Activated T-cell treated with anti-CD3 and anti-CD28 coated beads, Interleukin-2, amount 50 U/mL, for 1 hour (primary cell): ENCODE data around the gene AOC1.
A peak's percentile ranks its signal among the peaks of the same experiment; 100 is the strongest.

Source experiments
- DNase-seq: peaks from one replicate; pipeline ENCODE4 v3.0.0-alpha.2; 2020

The AOC1 gene

DNA sequence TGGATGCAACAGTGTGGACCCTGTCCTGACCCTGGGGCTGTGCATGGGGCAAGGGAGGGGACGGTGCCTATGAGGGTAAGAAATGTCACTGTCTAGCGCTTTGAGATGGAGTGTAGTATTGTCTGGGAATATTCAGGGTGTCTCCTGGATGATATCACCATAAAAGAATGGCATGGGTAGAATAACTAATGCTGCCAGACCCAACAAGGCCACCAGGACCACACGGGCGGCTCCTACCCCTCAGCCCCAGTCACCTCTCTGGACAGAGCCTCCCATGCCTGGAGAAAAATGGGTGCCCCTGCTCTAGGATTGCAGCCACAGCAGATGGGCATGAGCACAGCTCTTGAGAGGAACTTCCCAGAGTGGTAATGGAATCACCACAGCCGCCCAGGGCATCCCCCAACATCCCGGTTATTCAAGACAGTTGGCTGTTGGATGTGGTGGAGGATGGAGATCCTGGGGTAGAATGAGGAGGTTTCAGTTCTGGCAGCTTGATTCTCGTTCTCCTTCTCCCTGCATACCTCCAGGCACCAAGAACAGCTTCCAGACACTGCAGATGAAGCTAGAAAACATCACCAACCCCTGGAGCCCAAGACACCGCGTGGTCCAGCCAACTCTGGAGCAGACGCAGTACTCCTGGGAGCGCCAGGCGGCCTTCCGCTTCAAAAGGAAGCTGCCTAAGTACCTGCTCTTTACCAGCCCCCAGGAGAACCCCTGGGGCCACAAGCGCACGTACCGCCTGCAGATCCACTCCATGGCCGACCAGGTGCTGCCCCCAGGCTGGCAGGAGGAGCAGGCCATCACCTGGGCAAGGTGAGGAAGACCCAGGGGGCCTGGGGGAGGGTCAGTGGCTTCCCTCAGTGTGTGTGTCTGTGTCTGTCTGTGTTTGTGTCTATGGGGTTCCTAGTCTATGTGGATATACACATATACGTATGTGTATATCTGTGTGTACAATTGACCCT lies 6.2 kb downstream of the AOC1 start:
- no peak for DNase-seq

DNA sequence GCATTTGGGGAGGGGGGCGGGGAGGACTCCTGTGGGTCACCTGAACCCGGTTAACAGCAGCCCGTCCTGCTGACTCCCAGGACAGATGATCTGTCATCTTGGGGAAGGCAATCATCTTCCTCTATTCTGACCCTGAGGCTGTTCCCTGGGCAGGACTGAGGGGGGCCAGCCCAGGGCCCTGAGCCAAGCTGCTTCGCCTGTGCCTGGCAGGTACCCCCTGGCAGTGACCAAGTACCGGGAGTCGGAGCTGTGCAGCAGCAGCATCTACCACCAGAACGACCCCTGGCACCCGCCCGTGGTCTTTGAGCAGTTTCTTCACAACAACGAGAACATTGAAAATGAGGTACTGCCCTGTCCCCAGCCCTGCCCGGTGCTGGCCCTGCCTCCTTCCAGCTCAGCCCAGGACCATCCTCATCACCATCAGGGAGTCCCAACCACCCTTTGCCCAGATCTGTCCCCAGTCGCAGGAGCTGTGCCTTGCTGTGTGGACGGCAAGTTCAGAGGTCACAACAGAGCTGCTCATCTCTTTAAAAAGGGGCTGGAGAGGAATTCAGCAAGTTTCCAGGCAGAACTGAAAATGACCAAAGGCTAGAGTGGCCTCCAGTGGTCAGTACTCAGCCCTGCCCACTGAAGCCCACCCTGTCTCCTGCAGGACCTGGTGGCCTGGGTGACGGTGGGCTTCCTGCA lies 8.1 kb downstream of the AOC1 start:
- DNase-seq: no peak

DNA sequence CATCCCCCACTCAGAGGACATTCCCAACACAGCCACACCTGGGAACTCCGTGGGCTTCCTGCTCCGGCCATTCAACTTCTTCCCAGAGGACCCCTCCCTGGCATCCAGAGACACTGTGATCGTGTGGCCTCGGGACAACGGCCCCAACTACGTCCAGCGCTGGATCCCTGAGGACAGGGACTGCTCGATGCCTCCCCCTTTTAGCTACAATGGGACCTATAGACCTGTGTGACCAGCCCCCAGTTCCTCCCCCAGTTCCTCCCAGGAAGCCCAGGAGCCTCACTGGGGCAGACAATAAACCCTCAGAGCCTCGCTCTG lies 8.6 kb downstream of the AOC1 start:
- DNase-seq: no peak

DNA sequence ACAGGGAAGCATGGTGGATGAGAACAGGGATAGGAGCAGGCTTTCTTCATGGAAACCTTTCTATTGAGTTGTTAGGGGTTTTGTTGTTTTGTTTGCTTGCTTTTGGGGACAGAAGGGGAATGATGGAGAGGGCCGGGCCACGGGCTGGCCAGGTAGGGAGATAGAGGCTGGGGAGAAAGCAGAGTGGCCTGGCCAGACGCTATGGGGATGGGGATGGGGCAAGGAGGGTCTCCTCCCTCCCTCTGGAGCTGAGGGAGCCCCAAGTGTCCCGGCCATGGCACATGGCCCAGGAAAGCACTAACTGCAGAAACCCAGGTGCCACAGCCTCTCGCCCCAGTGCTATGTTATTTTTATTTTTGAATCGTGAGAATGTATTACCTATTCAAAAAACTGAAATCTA lies 10.0 kb downstream of the AOC1 start:
- no peak for DNase-seq

DNA sequence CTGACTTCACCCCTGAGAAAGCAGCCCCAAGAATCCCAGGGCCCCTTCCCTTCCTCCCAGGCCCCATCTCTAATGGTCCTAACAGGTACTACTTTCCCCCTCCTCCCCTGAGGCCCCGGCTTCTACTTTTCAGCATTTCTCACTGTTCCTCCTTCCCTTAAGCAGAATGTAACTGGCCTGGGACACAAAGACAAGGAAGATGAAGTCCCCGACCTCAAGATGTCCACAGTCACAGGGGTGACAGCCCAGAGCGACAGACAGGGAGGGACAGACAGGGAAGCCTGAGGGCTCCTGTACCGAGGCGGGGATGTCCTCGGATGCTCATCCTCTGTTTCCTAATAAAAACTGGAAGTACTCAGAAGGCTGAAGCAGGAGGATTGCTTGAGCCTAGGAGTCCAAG lies 11.6 kb downstream of the AOC1 start:
- DNase-seq: no peak

DNA sequence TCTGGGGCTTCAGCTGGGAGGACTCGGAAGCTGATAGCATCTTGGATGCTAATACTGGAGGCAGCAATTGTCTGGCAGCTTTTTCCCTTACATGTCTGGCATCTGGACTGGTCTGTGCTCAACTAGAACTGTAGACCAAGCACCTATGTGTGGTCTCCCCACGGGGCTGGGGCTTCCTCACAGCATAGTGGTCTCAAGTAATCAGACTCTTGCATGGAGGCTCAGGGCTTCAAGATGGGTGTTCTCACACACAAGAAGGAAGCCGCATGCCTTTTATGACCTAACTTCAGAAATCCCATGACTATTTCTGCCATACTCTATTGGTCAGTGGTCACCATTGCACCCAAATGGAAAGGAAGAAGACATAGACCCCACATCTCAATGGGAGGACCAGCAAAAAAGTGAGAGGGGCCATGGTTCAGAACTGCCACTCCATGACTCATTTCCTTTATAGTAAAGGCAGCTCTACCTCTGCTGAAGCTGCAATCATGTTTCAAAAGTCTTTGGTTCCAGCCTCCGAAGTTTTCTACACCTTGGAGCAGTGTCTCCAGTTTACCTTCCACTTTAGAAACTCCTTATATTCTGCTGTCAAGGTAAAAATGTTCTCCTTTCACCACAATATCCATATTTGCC lies 14.7 kb downstream of the AOC1 start:
- DNase-seq: no peak

DNA sequence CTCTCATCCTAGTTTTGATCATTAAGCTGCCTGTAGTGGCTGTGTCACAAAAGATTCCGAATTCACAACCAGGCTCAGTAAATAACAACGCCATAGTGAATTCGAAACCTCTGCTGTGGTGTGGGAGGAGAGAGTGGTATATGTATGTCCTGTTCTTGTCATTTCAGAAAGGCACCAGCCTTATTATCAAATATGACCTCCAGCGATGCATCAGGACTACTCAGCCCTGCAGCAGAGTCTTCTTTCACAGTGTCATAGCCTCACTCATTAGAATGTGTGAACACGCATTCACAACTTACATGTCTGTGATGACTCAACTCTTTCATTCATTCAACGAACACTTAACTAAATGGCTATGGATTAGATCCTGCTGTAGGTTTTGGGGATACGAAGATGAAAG lies 15.3 kb downstream of the AOC1 start:
- no peak for DNase-seq

DNA sequence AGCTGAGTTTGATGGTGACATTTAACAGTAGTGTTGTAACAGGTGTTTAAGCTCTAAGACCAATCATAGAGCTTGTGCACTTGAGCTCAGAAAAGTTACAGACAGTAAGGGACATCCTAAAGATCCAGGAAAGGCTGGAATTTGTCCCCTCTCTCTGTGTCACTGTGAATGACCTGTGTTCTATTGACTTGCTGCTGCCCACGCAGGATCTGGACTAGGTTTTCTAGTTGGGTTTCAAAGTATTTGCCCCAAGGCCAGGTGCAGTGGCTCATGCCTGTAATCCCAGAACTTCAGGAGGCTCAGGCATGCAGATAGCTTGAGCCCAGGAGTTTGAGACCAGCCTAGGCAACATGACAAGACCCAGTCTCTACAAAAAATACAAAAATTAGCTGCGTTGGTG lies 17.1 kb downstream of the AOC1 start:
- DNase-seq: no peak

DNA sequence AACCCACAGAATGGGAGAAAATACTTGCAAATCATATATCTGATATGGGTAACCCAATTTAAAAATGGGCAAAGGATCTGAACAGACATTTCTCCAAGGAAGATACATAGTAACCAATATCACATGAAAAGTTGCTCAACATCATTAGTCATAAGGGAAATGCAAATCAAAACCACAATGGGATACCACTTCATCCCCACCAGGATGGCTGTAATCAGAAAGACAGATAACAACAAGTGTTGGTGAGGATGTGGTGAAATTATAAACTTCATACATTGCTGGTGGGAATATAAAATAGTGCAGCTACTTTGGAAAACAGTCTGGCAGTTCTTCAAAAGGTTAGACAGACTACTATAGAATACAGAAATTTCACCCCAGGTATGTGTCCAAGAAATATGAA lies 19.3 kb downstream of the AOC1 start:
- no peak for DNase-seq

DNA sequence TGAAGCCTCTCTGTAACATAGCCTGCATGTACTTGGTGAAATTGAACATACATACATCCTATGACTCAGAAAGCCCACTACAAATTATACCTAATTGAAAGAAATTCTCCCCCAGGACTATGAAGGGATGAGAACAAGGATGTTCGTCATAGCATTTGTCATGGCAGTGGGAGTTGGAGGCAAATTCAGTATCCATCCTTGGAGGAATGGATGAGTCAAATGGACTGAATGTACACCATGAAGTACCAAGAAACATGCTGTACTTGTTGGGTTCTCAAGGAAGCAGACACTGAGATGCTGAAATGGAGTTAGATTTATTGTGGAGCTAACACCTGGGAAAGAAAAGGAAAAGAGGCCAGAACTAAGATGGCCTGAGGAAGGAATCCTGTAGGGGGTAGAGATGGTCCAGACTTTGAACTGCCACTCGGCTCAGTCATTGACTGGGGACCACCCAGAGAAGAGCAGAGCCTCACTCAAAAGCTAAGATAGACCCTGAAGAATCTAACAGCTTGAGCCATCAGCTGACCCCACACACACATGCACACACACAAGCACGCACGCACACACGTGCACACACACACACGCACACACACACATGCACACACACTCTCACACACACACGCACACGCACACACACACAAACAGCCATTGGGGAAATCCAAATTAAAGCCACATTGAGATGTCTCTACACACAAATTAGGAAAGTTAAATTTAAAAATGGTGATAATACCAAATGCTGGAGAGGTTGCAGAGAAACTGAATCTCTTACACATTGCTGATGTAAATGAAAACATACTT lies 22.3 kb downstream of the AOC1 start:
- DNase-seq: no peak

DNA sequence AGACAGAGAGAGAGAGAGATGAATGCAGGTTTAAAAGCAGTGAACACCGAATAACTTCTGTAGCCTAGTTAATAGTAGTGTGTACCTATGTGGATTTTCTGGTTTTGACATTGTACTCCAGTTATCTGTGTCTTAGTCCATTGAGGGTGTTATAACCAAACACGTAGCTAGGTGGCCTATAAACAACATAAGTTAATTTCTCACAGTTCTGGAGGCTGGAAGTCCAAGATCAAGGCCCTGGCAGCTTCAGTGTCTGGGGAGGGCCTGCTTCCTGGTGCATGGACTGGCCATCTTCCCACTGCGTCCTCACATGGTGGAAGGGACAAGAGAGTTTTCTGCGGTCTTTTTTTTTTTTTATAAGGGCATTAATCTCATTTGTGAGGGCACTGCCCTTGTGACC lies 23.5 kb downstream of the AOC1 start:
- DNase-seq: no peak

DNA sequence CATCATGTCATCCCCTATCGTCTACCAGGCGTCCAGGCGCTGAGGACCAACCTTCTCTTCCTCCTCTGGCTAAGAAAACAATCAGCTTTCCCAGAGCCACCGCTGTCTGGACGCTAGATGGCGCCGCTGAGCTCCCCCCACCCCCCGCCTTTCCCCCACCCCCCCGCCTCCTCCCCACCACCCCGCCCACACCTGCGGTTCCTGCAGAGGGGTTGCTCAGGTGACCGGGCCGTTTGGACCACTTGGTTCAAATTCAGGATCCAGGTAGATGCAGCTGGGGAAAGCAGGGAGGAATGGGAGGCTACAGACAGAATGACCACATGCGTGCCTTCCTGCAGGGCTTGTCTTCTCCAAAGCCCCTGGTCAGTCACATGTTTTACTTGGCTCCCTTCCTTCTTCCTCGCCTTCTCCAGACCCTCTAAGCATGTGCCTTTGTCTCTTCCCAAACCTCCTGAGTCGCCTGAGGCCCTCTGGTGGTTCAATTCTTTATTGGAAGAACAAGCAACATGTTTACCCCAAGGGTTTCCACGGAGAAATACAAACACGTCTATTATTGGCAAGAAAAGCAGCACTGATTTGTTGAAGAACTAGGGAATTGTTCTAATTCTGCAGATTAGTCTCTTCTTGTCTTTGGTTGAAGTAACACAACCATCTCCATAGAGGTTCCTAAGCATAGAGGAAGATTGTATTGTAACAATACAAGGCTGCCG lies 24.7 kb downstream of the AOC1 start:
- DNase-seq: peak; percentile 58

DNA sequence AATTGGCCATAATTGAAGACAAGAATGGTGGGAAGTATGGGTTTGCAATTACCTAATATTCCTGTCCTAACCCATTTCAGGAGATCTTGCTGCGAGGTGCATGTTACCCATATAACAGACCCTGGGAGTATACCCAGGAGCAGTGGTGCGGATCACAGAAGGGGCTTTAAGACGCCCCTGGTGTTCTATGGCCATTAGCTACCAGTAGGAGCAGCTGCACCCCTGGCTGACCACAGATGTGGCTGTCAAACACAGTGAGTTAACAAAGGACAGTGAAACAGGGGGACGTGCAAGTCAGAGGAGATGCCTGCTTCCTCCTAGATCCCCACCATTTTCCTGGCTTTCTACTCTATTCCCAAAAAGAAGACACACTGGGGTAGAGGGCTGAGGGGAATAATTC lies 25.2 kb downstream of the AOC1 start:
- DNase-seq: no peak

DNA sequence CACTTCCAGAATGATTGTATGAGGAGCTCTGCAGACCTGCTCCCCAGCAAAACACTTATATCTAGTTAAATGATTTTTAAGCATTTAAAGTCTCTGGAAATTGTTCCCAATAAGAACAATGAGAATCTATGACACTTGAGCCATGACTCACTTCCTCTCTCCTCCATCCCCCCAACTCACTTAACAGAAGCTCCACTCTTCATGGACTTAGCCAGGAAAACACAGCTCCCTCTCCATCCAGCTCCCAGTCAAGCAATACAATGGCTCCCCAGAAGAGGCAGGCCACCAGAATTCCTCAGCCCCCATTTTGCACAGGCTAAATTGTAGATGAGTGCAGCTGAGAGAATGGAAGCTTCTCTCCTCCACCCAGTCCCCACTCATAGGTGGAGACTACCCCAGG lies 27.0 kb downstream of the AOC1 start:
- DNase-seq: no peak

DNA sequence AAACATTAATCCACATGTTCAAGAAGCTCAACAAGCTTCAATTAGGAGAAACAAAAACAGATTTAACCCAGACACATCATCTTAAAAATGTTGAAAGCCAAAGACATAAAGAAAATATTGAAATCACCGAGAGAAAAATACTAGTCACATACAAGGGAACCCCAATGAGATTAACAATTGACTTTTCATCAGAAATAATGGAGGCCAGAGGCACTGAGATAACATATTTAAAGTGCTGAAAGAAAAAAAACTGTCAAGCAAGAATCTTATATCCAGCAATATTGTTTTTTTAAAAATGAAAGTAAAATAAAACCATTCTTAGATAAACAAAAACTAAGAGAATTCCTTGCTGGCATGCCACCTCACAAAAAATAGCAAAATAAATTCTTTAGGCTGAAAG lies 28.9 kb downstream of the AOC1 start:
- no peak for DNase-seq

DNA sequence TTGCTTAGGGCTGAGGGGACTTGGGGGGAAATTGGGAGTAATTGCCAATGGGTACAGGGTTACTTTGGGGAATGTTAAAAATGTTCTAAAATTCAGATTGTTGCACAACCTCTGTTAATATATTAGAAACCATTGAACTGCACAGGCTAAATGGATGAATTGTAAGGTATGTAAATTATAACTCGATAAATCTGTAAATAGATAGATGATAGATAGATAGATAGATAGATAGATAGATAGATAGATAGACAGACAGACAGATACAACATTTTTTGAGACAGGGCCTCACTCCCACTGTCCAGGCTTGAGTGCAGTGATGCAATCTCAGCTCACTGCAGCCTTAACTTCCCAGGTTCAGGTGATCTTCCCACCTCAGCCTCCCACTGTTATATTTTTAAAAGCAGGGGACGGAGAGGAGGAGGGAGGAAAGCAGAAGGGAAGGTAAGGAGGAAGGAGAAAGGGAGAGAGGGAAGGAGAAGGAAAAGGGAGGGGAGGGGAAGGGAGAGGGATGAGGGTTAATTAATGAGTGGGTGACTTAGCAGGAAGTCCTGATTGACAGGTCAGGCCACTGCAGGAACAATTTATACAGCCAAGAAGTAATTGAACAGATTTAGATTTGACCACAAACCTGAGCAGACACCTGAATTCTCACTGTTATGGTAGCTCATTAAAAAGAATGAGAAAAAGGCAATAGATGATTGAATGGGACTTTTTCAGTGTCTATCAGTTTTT lies 38.7 kb downstream of the AOC1 start:
- DNase-seq: no peak

DNA sequence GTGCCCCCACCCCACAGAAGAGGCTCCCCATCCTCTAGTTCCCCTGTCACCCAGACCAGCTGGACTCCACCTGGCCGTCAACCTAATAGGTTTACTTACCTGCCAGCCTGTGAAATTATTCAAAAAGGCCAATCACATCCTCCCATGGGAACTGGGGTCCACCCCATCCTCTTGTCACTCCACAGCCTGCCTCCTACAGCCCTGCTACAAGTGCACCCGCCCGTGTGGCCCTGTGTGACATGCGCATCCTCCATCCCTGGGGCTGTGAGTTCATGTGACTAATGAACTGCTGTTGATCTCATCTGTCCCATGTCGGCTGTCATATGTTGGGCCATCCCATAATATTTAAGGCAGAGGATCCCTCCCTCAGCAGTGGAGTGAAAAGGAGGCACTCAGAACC lies 39.4 kb downstream of the AOC1 start:
- no peak for DNase-seq

DNA sequence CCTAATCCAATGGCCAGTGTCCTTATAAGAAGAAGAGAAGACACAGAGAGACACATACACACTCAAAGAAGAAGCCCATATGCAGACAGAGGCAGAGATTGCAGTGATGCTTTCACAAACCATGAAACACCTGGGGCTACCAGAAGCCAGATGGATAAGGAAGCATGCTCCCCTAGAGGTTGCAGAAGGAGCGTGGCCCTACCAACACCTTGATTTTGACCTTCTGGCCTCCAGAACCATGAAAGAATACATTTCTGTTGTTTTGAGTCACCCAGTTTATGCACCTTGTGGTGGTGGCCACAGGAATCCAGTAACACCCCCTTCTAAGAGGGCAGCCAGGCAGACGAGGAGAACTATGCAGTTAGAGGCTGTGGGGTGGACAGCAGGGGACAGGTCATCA lies 43.5 kb downstream of the AOC1 start:
- no peak for DNase-seq

DNA sequence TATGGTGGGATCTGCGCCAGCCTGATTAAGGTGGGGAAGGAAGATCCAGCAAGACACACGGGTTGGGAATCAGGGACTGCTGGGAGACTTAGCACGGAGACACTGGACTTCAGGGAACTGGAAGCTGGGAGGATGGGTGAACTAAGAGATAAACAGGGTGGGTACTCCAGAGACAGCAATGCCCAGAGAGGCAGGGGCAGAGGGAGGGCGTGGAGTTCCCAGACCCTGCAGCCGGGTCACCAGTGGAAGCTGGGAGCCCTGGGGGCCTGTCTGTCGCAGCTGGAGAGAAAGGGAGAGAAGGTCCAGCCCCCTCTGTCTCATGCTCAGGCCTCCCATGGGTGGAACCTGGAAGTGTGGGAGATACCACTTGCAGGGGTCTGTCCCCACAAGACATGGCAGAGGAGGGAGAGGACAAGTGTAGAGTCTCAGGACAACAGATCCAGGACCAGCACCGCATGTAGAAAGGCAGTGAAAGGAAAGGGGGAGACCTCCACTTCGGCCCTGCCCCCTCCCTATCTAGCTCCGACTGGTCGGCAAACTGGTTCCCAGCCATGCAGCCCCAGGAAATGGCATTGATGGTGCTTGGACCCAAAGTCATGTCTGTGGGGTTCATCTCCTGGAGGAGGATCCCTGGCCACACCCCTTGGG lies 44.4 kb downstream of the AOC1 start:
- no peak for DNase-seq

DNA sequence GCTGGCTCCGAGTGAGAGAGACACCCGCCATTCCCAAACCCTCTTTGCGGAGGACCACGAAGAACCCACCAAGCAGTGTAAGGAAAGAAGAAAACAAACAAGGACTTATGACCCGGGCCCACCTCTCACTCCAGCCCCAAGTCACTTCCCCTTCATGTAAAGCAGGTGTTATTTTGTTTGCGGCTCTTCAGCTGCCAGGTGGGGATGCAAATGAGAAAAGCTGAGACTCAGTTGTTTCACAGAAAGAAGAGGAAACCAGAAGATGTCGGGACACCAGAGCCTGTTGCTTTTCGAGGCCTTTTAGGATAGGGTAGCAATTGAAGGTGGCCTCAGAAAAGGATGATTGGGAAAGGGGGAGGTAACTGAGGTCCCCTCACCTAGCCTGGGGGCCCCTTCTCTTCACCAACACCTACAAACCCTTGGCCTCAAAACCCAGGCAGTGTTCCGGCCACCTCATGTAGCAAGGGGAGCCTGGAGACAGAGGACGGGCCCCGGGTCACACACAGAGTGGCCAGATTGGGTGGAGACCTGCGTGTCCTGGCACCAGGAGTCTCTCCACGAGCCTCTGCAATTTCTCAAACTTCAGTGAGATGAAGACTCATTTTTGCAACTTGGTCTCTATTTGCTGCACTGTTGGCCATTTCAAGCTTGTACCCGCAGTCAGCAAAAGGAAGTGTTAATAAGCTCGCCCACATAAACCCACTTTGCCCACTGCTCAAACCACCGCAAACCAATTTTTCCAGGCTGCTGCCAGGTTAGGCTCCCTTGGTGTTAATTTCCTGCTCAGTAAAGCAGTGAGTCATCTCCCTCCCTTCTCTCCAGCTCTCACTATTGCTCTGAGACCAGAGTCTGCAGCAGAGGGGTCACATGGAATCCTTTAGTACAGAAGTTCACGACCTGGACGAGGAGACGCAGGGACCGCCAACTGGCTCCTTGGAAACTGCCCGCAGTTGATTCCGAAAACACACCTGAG lies 45.5 kb downstream of the AOC1 start:
- no peak for DNase-seq
